ENCODE results near the gene PODN.

Gene PODN

GRCh38 chr1:53051676-53052075 is 10.3 kb upstream of the PODN start:
- DNase-seq: no peak

GRCh38 chr1:53057127-53057526 is 4.9 kb upstream of the PODN start:
- DNase-seq: no peak

GRCh38 chr1:53060579-53060978 is 1.4 kb upstream of the PODN start:
- no peak for DNase-seq

- no peak for DNase-seq
These were observed 722 bp upstream of the PODN start for GRCh38 chr1:53061123-53061858.

GRCh38 chr1:53062708-53063591 is 937 bp downstream of the PODN start:
- DNase-seq: no peak

- DNase-seq: no peak
These were observed 1.9 kb downstream of the PODN start for GRCh38 chr1:53063744-53064515.

GRCh38 chr1:53065391-53065790 is 3.4 kb downstream of the PODN start:
- no peak for DNase-seq

GRCh38 chr1:53066488-53066887 is 4.5 kb downstream of the PODN start:
- no peak for DNase-seq

- no peak for DNase-seq
These were observed 5.1 kb downstream of the PODN start for GRCh38 chr1:53066891-53067738.

- DNase-seq: no peak
These were observed 5.9 kb downstream of the PODN start for GRCh38 chr1:53067886-53068285.

- DNase-seq: no peak
These were observed 6.5 kb downstream of the PODN start for GRCh38 chr1:53068314-53069099.

- no peak for DNase-seq
These were observed 7.3 kb downstream of the PODN start for GRCh38 chr1:53069265-53069662.

GRCh38 chr1:53069663-53070327 is 7.8 kb downstream of the PODN start:
- no peak for DNase-seq

GRCh38 chr1:53070621-53071020 is 8.6 kb downstream of the PODN start:
- DNase-seq: no peak

- DNase-seq: no peak
These were observed 9.3 kb downstream of the PODN start for GRCh38 chr1:53071167-53071865.

- no peak for DNase-seq
These were observed 9.9 kb downstream of the PODN start for GRCh38 chr1:53071915-53072314.

GRCh38 chr1:53073287-53073686 is 11.3 kb downstream of the PODN start:
- no peak for DNase-seq

GRCh38 chr1:53073868-53074311 is 11.9 kb downstream of the PODN start:
- DNase-seq: no peak

GRCh38 chr1:53074313-53075154 is 12.5 kb downstream of the PODN start:
- no peak for DNase-seq
